GM23338 (cell line): ENCODE measurements around the gene ST6GALNAC3. TPM values are rescaled to one million over a fixed set of nuclear protein-coding genes. Genes with fewer than 3 reads are reported as not detected.

Experiments used
- ATAC-seq: fragments of 200-7000 bp; cut with Tn5 transposase; 3 replicates; pipeline ENCODE4 v1.9.1; 2020
- DNase-seq: peaks from one replicate; pipeline ENCODE4 v3.0.0-alpha.2; 2015; ENCODE audit warnings: low spot score
- H2AFZ ChIP-seq: fragments of 200-600 bp; sonication (generic); 2 replicates; pipeline ENCODE4 v1.8.0; 2016; ENCODE audit warnings: antibody characterized with exemption, mild to moderate bottlenecking, moderate library complexity
- H3F3A ChIP-seq: fragments of 200-600 bp; sonication (generic); replicated peaks from 2 replicates; pipeline ENCODE4 v1.8.0; 2017; ENCODE audit warnings: antibody characterized with exemption, mixed run types, low read depth
- H3K27ac ChIP-seq: fragments of 200-600 bp; sonication (generic); 2 replicates; pipeline ENCODE4 v1.6.1; 2016; ENCODE audit warnings: low read depth
- H3K27me3 ChIP-seq: fragments of 200-600 bp; sonication (generic); 2 replicates; pipeline ENCODE4 v1.8.0; 2016; ENCODE audit warnings: mild to moderate bottlenecking, mixed run types, moderate library complexity; ENCODE audit not compliant: insufficient read depth
- H3K36me3 ChIP-seq: fragments of 200-600 bp; sonication (generic); 2 replicates; pipeline ENCODE4 v1.8.0; 2016; ENCODE audit warnings: mild to moderate bottlenecking; ENCODE audit not compliant: insufficient read depth
- H3K4me1 ChIP-seq: fragments of 200-600 bp; sonication (generic); 2 replicates; pipeline ENCODE4 v1.8.0; 2016; ENCODE audit warnings: mild to moderate bottlenecking, moderate library complexity; ENCODE audit not compliant: insufficient read depth
- H3K4me2 ChIP-seq: fragments of 200-600 bp; sonication (generic); 2 replicates; pipeline ENCODE4 v1.7.1; 2017; ENCODE audit warnings: mixed run types
- H3K4me3 ChIP-seq: fragments of 200-600 bp; sonication (generic); 2 replicates; pipeline ENCODE4 v1.6.1; 2016; ENCODE audit warnings: mixed run types
- H3K79me2 ChIP-seq: fragments of 200-600 bp; sonication (generic); replicated peaks from 2 replicates; pipeline ENCODE4 v1.8.0; 2017; ENCODE audit warnings: mild to moderate bottlenecking; ENCODE audit not compliant: insufficient read depth
- H3K9me2 ChIP-seq: fragments of 200-600 bp; sonication (generic); 2 replicates; pipeline ENCODE4 v1.8.0; 2017; ENCODE audit not compliant: insufficient read depth
- H4K20me1 ChIP-seq: fragments of 200-600 bp; sonication (generic); replicated peaks from 2 replicates; pipeline ENCODE4 v1.8.0; 2017; ENCODE audit warnings: mild to moderate bottlenecking; ENCODE audit not compliant: insufficient read depth
- H3K27ac Mint-ChIP-seq: 2 replicates; pipeline ENCODE4 v1.8.0; 2020; ENCODE audit warnings: inconsistent platforms, mild to moderate bottlenecking, moderate library complexity, mixed read lengths
- H3K27me3 Mint-ChIP-seq: 3 replicates; pipeline ENCODE4 v1.8.0; 2022; ENCODE audit warnings: low read depth, mild to moderate bottlenecking, moderate library complexity, mixed read lengths, inconsistent platforms; ENCODE audit not compliant: insufficient read depth, poor library complexity
- H3K36me3 Mint-ChIP-seq: 3 replicates; pipeline ENCODE4 v1.8.0; 2021; ENCODE audit warnings: low read depth, mild to moderate bottlenecking, inconsistent platforms, moderate library complexity, mixed read lengths
- H3K4me1 Mint-ChIP-seq: 3 replicates; pipeline ENCODE4 v1.8.0; 2020; ENCODE audit warnings: mild to moderate bottlenecking, inconsistent platforms, mixed read lengths
- H3K4me3 Mint-ChIP-seq: 3 replicates; pipeline ENCODE4 v1.8.0; 2021; ENCODE audit warnings: moderate library complexity, mild to moderate bottlenecking, inconsistent platforms, mixed read lengths
- H3K9me3 Mint-ChIP-seq: 3 replicates; pipeline ENCODE4 v1.8.0; 2020; ENCODE audit warnings: moderate library complexity, mild to moderate bottlenecking, inconsistent platforms, mixed read lengths
- CREB1 ChIP-seq: fragments of 250-450 bp; sonication (Bioruptor Pico); IDR thresholded peaks from 2 replicates; pipeline ENCODE4 v1.5.0; 2020; ENCODE audit warnings: low read depth, mild to moderate bottlenecking, moderate library complexity
- CTCF ChIP-seq, 2 experiments: fragments of 200-600 bp in 1 of 2; sonication (generic) in 1 of 2; conservative IDR thresholded peaks; 2 replicates each; pipeline versions ENCODE4 v1.5.1 to v1.6.1; 2016 to 2017; ENCODE audit warnings: antibody characterized with exemption in 2 of 2, low read depth in 2 of 2, mild to moderate bottlenecking in 2 of 2, moderate library complexity in 1 of 2
- ETS1 ChIP-seq: IDR thresholded peaks from 2 replicates; pipeline ENCODE4 v1.6.1; 2016; ENCODE audit warnings: antibody characterized with exemption
- EZH2 ChIP-seq: fragments of 200-600 bp; sonication (generic); IDR thresholded peaks from one replicate; pipeline ENCODE4 v1.8.0; 2017; ENCODE audit warnings: antibody characterized with exemption, mild to moderate bottlenecking, low read depth; ENCODE audit not compliant: unreplicated experiment
- EZH2phosphoT487 ChIP-seq: fragments of 200-600 bp; sonication (generic); IDR thresholded peaks from one replicate; pipeline ENCODE4 v1.8.1; 2018; ENCODE audit warnings: antibody characterized with exemption; ENCODE audit not compliant: unreplicated experiment
- JUNB ChIP-seq: IDR thresholded peaks from one replicate; pipeline ENCODE4 v1.6.1; 2016; ENCODE audit warnings: antibody characterized with exemption; ENCODE audit not compliant: unreplicated experiment
- NANOG ChIP-seq: IDR thresholded peaks from 2 replicates; pipeline ENCODE4 v1.6.1; 2016; ENCODE audit warnings: antibody characterized with exemption, borderline replicate concordance
- POLR2AphosphoS5 ChIP-seq: IDR thresholded peaks from 2 replicates; pipeline ENCODE4 v1.6.1; 2016; ENCODE audit warnings: antibody characterized with exemption, low read depth
- REST ChIP-seq: IDR thresholded peaks from one replicate; pipeline ENCODE4 v1.6.1; 2018; ENCODE audit warnings: antibody characterized with exemption; ENCODE audit not compliant: unreplicated experiment
- STAT1 ChIP-seq: IDR thresholded peaks from one replicate; pipeline ENCODE4 v1.6.1; 2016; ENCODE audit warnings: antibody characterized with exemption; ENCODE audit not compliant: unreplicated experiment
- ZNF114 ChIP-seq: fragments of 250-450 bp; sonication (Bioruptor Pico); IDR thresholded peaks from 2 replicates; pipeline ENCODE4 v1.5.0; 2020; ENCODE audit warnings: mild to moderate bottlenecking, moderate library complexity
- ZNF331 ChIP-seq: fragments of 250-450 bp; sonication (Bioruptor Pico); IDR thresholded peaks from 2 replicates; pipeline ENCODE4 v1.5.0; 2020; ENCODE audit warnings: low read depth, mild to moderate bottlenecking, moderate library complexity
- polyA plus RNA-seq: library from polyadenylated mRNA; unstranded; fragments of >200 nt; fragmentation: Nextera tagmentation; extraction: Ambion mirVana; gene quantifications from 2 replicates; pipeline ENCODE4 v1.2.1, GENCODE V29; 2016
- total RNA-seq: library from RNA; depleted of rRNA; stranded (reverse); fragments of >200 nt; shearing (Covaris generic); gene quantifications from 2 replicates; pipeline ENCODE4 v1.2.3, GENCODE V29; 2014

ST6GALNAC3 gene
- total and polyA plus RNA-seq, 2 experiments from 2014 or later, result 4.7 to 11.6 TPM

GRCh38 chr1:76613886-76614285 lies 539.3 kb downstream of the ST6GALNAC3 start (continued):
- TF ChIP-seq ETS1, result no peak
- TF ChIP-seq NANOG, result no peak
- no peak for TF ChIP-seq EZH2phosphoT487
- no peak for TF ChIP-seq STAT1
- TF ChIP-seq ZNF114, result no peak
- no peak for TF ChIP-seq POLR2AphosphoS5

GRCh38 chr1:76615253-76616035 lies 540.9 kb downstream of the ST6GALNAC3 start:
- Mint-ChIP-seq H3K4me3 (no peak overlapping the region), H3K4me1 (peaks cover 4% of the 10 kb centered on the region; the same call in 2 of the 3 replicates), H3K36me3 (no peaks in the 10 kb centered on the region), H3K27ac (no peak overlapping the region), H3K9me3 (no peaks in the 10 kb centered on the region), H3K27me3 (peaks cover 1% of the 10 kb centered on the region)
- Histone ChIP-seq H3K4me2 (no peak overlapping the region), H2AFZ (no peak overlapping the region), H3K9me2 (peaks cover 6% of the 10 kb centered on the region), H4K20me1 (no peaks in the 10 kb centered on the region), H3K27me3 (no peaks in the 10 kb centered on the region), H3K27ac (no peak overlapping the region), H3K36me3 (no peaks in the 10 kb centered on the region), H3K79me2 (no peaks in the 10 kb centered on the region), H3K4me3 (no peak overlapping the region), H3F3A (no peaks in the 10 kb centered on the region), H3K4me1 (no peaks in the 10 kb centered on the region)
- ATAC-seq, result no peak
- DNase-seq, result no peak
- TF ChIP-seq CTCF (conservative IDR thresholded peaks at IDR 0.05; ENCODE audit: low read depth in 2 of 2), result no peak
- no peak for TF ChIP-seq JUNB
- TF ChIP-seq CREB1 (CRISPR knock-in tag), result no peak
- no peak for TF ChIP-seq NANOG
- no peak for TF ChIP-seq EZH2phosphoT487
- no peak for TF ChIP-seq REST
- TF ChIP-seq ZNF114, result no peak
- TF ChIP-seq ZNF331 (CRISPR knock-in tag), result no peak
- no peak for TF ChIP-seq EZH2
- no peak for TF ChIP-seq ETS1
- TF ChIP-seq POLR2AphosphoS5, result no peak
